Trophoblast cell (in vitro differentiated cells and primary cell): ENCODE measurements around the gene LPP.

Experiments
- DNase-seq, 2 donors: peaks; one replicate each; pipeline ENCODE4 v3.0.0-alpha.2; 2016
- H2AFZ ChIP-seq: 2 replicates; pipeline ENCODE4 v1.6.1; 2013; ENCODE audit warnings: low read length, moderate library complexity, mild to moderate bottlenecking; ENCODE audit not compliant: insufficient read depth, poor library complexity
- H2AK5ac ChIP-seq: 2 replicates; pipeline ENCODE4 v1.6.1; 2013; ENCODE audit warnings: mild to moderate bottlenecking, low read length
- H2BK120ac ChIP-seq: 2 replicates; pipeline ENCODE4 v1.6.1; 2013; ENCODE audit warnings: low read length, mild to moderate bottlenecking, moderate library complexity; ENCODE audit not compliant: insufficient read depth, poor library complexity
- H2BK12ac ChIP-seq: 2 replicates; pipeline ENCODE4 v1.6.1; 2013; ENCODE audit warnings: mild to moderate bottlenecking, low read length, moderate library complexity
- H2BK5ac ChIP-seq: 2 replicates; pipeline ENCODE4 v1.6.1; 2013; ENCODE audit warnings: low read length, low read depth, moderate library complexity, mild to moderate bottlenecking; ENCODE audit not compliant: poor library complexity
- H3K14ac ChIP-seq: 2 replicates; pipeline ENCODE4 v1.6.1; 2013; ENCODE audit warnings: mild to moderate bottlenecking, low read length
- H3K18ac ChIP-seq: 2 replicates; pipeline ENCODE4 v1.6.1; 2013; ENCODE audit warnings: mild to moderate bottlenecking, low read length
- H3K23ac ChIP-seq: 2 replicates; pipeline ENCODE4 v1.6.1; 2013; ENCODE audit warnings: low read length
- H3K27ac ChIP-seq: 2 replicates; pipeline ENCODE4 v1.5.1; 2013; ENCODE audit warnings: low read depth, mild to moderate bottlenecking, inconsistent platforms, low read length, moderate library complexity
- H3K27me3 ChIP-seq: 2 replicates; pipeline ENCODE4 v1.6.1; 2013; ENCODE audit warnings: inconsistent platforms, mild to moderate bottlenecking, low read length, moderate library complexity; ENCODE audit not compliant: insufficient read depth
- H3K36me3 ChIP-seq, 2 experiments: 1 replicate in 1 of 2; 2 replicates in 1 of 2; pipeline ENCODE4 v1.6.1; 2013; ENCODE audit warnings: low read length in 2 of 2, mild to moderate bottlenecking in 2 of 2, moderate library complexity in 1 of 2; ENCODE audit not compliant: insufficient read depth in 2 of 2, control insufficient read depth in 1 of 2
- H3K4ac ChIP-seq: 2 replicates; pipeline ENCODE4 v1.6.1; 2013; ENCODE audit warnings: low read depth, mild to moderate bottlenecking, low read length, moderate library complexity
- H3K4me1 ChIP-seq, 2 experiments: 1 replicate in 1 of 2; 2 replicates in 1 of 2; pipeline ENCODE4 v1.6.1; 2013; ENCODE audit warnings: low read length in 2 of 2, mild to moderate bottlenecking in 2 of 2, moderate library complexity in 1 of 2; ENCODE audit not compliant: insufficient read depth in 2 of 2, control insufficient read depth in 1 of 2
- H3K4me2 ChIP-seq: 2 replicates; pipeline ENCODE4 v1.6.1; 2013; ENCODE audit warnings: inconsistent platforms, mild to moderate bottlenecking, low read length, moderate library complexity
- H3K4me3 ChIP-seq: 2 replicates; pipeline ENCODE4 v1.5.1; 2013; ENCODE audit warnings: mild to moderate bottlenecking, low read depth, low read length, inconsistent platforms
- H3K79me1 ChIP-seq: one replicate; pipeline ENCODE4 v1.6.1; 2013; ENCODE audit warnings: low read length
- H3K79me2 ChIP-seq: 2 replicates; pipeline ENCODE4 v1.6.1; 2013; ENCODE audit warnings: low read length, mild to moderate bottlenecking; ENCODE audit not compliant: control insufficient read depth, insufficient read depth, poor library complexity
- H3K9ac ChIP-seq: 2 replicates; pipeline ENCODE4 v1.6.1; 2013; ENCODE audit warnings: mild to moderate bottlenecking, low read length
- H3K9me3 ChIP-seq: 2 replicates; pipeline ENCODE4 v1.6.1; 2013; ENCODE audit warnings: low read depth, mild to moderate bottlenecking, control low read depth, inconsistent platforms, low read length; ENCODE audit not compliant: insufficient read depth
- H4K12ac ChIP-seq: 2 replicates; pipeline ENCODE4 v1.6.1; 2013; ENCODE audit warnings: low read depth, mild to moderate bottlenecking, low read length, moderate library complexity
- H4K8ac ChIP-seq: 2 replicates; pipeline ENCODE4 v1.6.1; 2013; ENCODE audit warnings: low read depth, mild to moderate bottlenecking, low read length, moderate library complexity
- H4K91ac ChIP-seq: one replicate; pipeline ENCODE4 v1.6.1; 2013; ENCODE audit warnings: low read depth, mild to moderate bottlenecking, low read length, moderate library complexity
- WGBS: extraction: QIAGEN DNeasy Blood & Tissue Kit; methylation state at CpG from one replicate; pipeline ENCODE4 v1.1.7; 2013; ENCODE audit warnings: missing lambda C conversion rate; ENCODE audit not compliant: insufficient read length, insufficient coverage; ENCODE audit errors: extremely low coverage; 5-methylcytosine and 5-hydroxymethylcytosine counted together

LPP gene

DNA sequence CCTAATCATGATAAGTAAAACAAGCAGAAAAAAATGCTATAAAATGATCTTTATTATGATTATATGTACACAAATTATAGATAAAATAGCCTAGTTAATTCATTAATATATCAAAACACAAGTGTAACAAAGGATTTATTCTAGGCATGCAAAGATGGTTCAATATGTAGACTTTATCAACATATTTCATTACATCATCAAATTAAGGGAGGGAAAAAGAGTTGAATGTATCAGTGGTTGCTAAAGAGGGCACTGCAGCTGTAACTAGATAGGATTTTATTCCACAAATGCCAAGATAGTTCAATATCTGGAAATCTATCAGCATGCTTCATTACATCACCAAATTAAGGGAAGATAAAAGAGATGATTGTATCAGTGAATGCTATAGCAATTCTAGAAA lies 248.3 kb downstream of the LPP start:
- Histone ChIP-seq H2AFZ (no peak overlapping the region), H3K18ac (no peak overlapping the region), H3K4me3 (no peak overlapping the region), H3K79me2 (no peaks in the 10 kb centered on the region), H2BK120ac (no peak overlapping the region), H3K27me3 (no peaks in the 10 kb centered on the region), H4K91ac (no peak overlapping the region), H2BK12ac (no peak overlapping the region), H3K23ac (no peak overlapping the region), H3K4ac (no peak overlapping the region), H3K36me3 (peaks cover 0 to 2% of the 10 kb centered on the region in 2 experiments), H3K4me1 (peaks cover 3 to 4% of the 10 kb centered on the region in 2 experiments), H4K8ac (no peak overlapping the region), H3K4me2 (no peak overlapping the region), H3K14ac (no peak overlapping the region), H3K9ac (no peak overlapping the region), H3K79me1 (no peaks in the 10 kb centered on the region), H3K27ac (no peak overlapping the region), H2BK5ac (no peak overlapping the region), H3K9me3 (no peaks in the 10 kb centered on the region), H2AK5ac (no peak overlapping the region), H4K12ac (no peak overlapping the region)
- no peak for DNase-seq

- no peak overlapping the region for H3K4me3 ChIP-seq
- H4K91ac ChIP-seq = no peak overlapping the region
- H4K8ac ChIP-seq = no peak overlapping the region
- H2BK120ac ChIP-seq = no peak overlapping the region
- no peak overlapping the region for H3K4me2 ChIP-seq
- peaks cover 1 to 2% of the 10 kb centered on the region in 2 experiments for H3K4me1 ChIP-seq
- peaks cover 2 to 4% of the 10 kb centered on the region in 2 experiments for H3K36me3 ChIP-seq
- H2AFZ ChIP-seq = no peak overlapping the region
- no CpG with 5 or more reads among the region's 1 CpG for WGBS
- no peak overlapping the region for H2BK12ac ChIP-seq
- no peak overlapping the region for H2BK5ac ChIP-seq
- H3K14ac ChIP-seq = no peak overlapping the region
- no peak overlapping the region for H4K12ac ChIP-seq
- no peaks in the 10 kb centered on the region for H3K79me1 ChIP-seq
- H3K4ac ChIP-seq = no peak overlapping the region
- no peak overlapping the region for H3K9ac ChIP-seq
- H3K18ac ChIP-seq = no peak overlapping the region
- H3K9me3 ChIP-seq = no peaks in the 10 kb centered on the region
- H3K79me2 ChIP-seq = no peaks in the 10 kb centered on the region
- H3K23ac ChIP-seq = no peak overlapping the region
- no peak overlapping the region for H2AK5ac ChIP-seq
- no peaks in the 10 kb centered on the region for H3K27me3 ChIP-seq
- DNase-seq = no peak
- no peak overlapping the region for H3K27ac ChIP-seq
Measured at GRCh38 chr3:188403404-188403803, 249.4 kb downstream of the LPP start.

GRCh38 chr3:188404124-188404523 lies 250.2 kb downstream of the LPP start:
- Histone ChIP-seq H3K4me1 (no peaks in the 10 kb centered on the region), H2AK5ac (no peak overlapping the region), H4K12ac (no peak overlapping the region), H2BK5ac (no peak overlapping the region), H2AFZ (no peak overlapping the region), H3K9me3 (no peaks in the 10 kb centered on the region), H3K4me2 (no peak overlapping the region), H3K79me1 (no peaks in the 10 kb centered on the region), H3K4ac (no peak overlapping the region), H3K9ac (no peak overlapping the region), H3K4me3 (no peak overlapping the region), H3K18ac (no peak overlapping the region), H3K36me3 (peaks cover 2 to 4% of the 10 kb centered on the region in 2 experiments), H2BK120ac (no peak overlapping the region), H2BK12ac (no peak overlapping the region), H3K14ac (no peak overlapping the region), H3K27ac (no peak overlapping the region), H4K8ac (no peak overlapping the region), H3K27me3 (no peaks in the 10 kb centered on the region), H4K91ac (no peak overlapping the region), H3K23ac (no peak overlapping the region), H3K79me2 (no peaks in the 10 kb centered on the region)
- WGBS = no CpG with 5 or more reads among the region's 4 CpGs
- no peak for DNase-seq

DNA sequence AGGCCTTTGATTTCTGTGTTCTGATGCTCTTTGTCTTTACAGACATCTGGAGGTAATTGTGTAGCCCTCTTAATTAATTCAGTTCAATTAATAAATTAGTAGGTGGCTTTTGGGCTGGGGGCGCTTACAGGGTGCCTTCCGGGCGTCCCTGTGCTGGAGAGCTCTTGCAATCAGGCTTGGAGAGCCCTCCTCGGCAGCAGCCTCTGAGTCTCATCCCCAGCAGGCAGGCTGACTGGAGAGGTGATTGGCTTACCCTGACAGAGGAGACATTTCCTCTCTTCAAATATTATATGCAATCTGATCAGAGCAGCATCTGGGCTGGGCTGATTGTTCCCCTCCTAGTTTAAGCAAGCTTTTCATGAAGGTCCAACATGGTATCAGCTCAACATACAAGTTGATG lies 250.7 kb downstream of the LPP start:
- Histone ChIP-seq H3K9ac (no peak overlapping the region), H2AK5ac (no peak overlapping the region), H3K36me3 (peaks cover 2 to 4% of the 10 kb centered on the region in 2 experiments), H2BK120ac (no peak overlapping the region), H3K18ac (no peak overlapping the region), H2BK12ac (no peak overlapping the region), H3K27me3 (no peaks in the 10 kb centered on the region), H3K4me2 (no peak overlapping the region), H3K4me1 (no peaks in the 10 kb centered on the region), H3K79me2 (no peaks in the 10 kb centered on the region), H3K9me3 (no peaks in the 10 kb centered on the region), H4K91ac (no peak overlapping the region), H3K4me3 (no peak overlapping the region), H3K27ac (no peak overlapping the region), H2AFZ (no peak overlapping the region), H3K4ac (no peak overlapping the region), H3K23ac (no peak overlapping the region), H4K8ac (no peak overlapping the region), H2BK5ac (no peak overlapping the region), H3K14ac (no peak overlapping the region), H3K79me1 (no peaks in the 10 kb centered on the region), H4K12ac (no peak overlapping the region)
- WGBS = no CpG with 5 or more reads among the region's 4 CpGs
- DNase-seq = no peak
